Fibroblast of lung (primary cell): ENCODE data around the gene DOCK3.

Experiments
- CTCF ChIP-seq, 2 donors: IDR thresholded peaks in 1 of 2; conservative IDR thresholded peaks in 1 of 2; 1 replicate in 1 of 2; 2 replicates in 1 of 2; pipeline ENCODE4 v1.5.1; 2011 to 2012; ENCODE audit warnings: low read length in 2 of 2, control low read depth in 1 of 2, inconsistent platforms in 1 of 2, low read depth in 1 of 2, mild to moderate bottlenecking in 1 of 2
- EZH2 ChIP-seq: IDR thresholded peaks from 2 replicates; pipeline ENCODE4 v1.5.1; 2012; ENCODE audit warnings: low read length, control low read depth, mild to moderate bottlenecking; ENCODE audit errors: missing control alignments

DNA sequence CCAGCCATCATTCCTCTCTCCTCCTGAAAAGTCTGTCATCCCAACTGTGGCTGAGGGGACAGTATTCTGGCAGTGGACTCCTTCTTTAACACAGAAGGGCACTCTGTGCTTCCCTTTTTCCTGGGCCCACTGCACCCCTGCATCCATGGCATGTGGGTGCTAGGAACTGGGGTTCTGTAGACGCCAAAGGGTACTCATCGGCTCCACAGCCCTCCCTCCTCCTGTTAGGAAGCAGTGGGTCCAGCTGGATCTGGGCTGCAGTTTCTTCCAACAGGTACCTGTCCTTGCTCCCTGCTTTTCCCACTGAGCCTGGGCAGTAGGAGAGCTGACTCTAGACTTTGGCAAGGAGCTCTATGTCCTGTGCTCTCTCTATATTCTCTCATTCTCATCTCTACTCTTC lies 704.0 kb downstream of the DOCK3 start:
- TF ChIP-seq CTCF (conservative IDR thresholded peaks at IDR 0.05 in 1 of 2, IDR thresholded peaks at IDR 0.05 in 1 of 2; ENCODE audit: low read depth in 1 of 2, low read length in 2 of 2), result no peak
- no peak for TF ChIP-seq EZH2
